KG1 (cell line): ENCODE results near the gene SPOCK1.

Experiments
- DNase-seq: peaks from one replicate; lab custom pipeline; 2025; lab: John Stamatoyannopoulos, UW

Gene SPOCK1

GRCh38 chr5:137194300-137194699 is 304.8 kb downstream of the SPOCK1 start:
- no peak for DNase-seq

GRCh38 chr5:137192293-137192743 is 306.8 kb downstream of the SPOCK1 start:
- no peak for DNase-seq

GRCh38 chr5:137191179-137191578 is 307.9 kb downstream of the SPOCK1 start:
- no peak for DNase-seq

- DNase-seq, result no peak
Measured at GRCh38 chr5:137190441-137190840, 308.7 kb downstream of the SPOCK1 start.

GRCh38 chr5:137190031-137190430 is 309.1 kb downstream of the SPOCK1 start:
- DNase-seq, result no peak

- no peak for DNase-seq
Measured at GRCh38 chr5:137188566-137188965, 310.6 kb downstream of the SPOCK1 start.

- no peak for DNase-seq
Measured at GRCh38 chr5:137186759-137187461, 312.2 kb downstream of the SPOCK1 start.

GRCh38 chr5:137185193-137185592 is 313.9 kb downstream of the SPOCK1 start:
- no peak for DNase-seq

GRCh38 chr5:137184734-137185133 is 314.4 kb downstream of the SPOCK1 start:
- DNase-seq, result no peak

GRCh38 chr5:137182576-137182975 is 316.6 kb downstream of the SPOCK1 start:
- DNase-seq, result no peak

- DNase-seq, result no peak
Measured at GRCh38 chr5:137181667-137182066, 317.5 kb downstream of the SPOCK1 start.

- DNase-seq, result no peak
Measured at GRCh38 chr5:137179203-137179602, 319.9 kb downstream of the SPOCK1 start.

- no peak for DNase-seq
Measured at GRCh38 chr5:137176609-137177008, 322.5 kb downstream of the SPOCK1 start.

- no peak for DNase-seq
Measured at GRCh38 chr5:137176126-137176525, 323.0 kb downstream of the SPOCK1 start.

GRCh38 chr5:137174196-137174595 is 324.9 kb downstream of the SPOCK1 start:
- DNase-seq, result no peak

- DNase-seq, result no peak
Measured at GRCh38 chr5:137172258-137172657, 326.9 kb downstream of the SPOCK1 start.

GRCh38 chr5:137167187-137167586 is 331.9 kb downstream of the SPOCK1 start:
- no peak for DNase-seq

GRCh38 chr5:137164961-137165360 is 334.2 kb downstream of the SPOCK1 start:
- DNase-seq, result no peak

- DNase-seq, result no peak
Measured at GRCh38 chr5:137164536-137164935, 334.6 kb downstream of the SPOCK1 start.

GRCh38 chr5:137158691-137159090 is 340.4 kb downstream of the SPOCK1 start:
- no peak for DNase-seq

- DNase-seq, result no peak
Measured at GRCh38 chr5:137156180-137156579, 342.9 kb downstream of the SPOCK1 start.

- no peak for DNase-seq
Measured at GRCh38 chr5:137155261-137156000, 343.7 kb downstream of the SPOCK1 start.

GRCh38 chr5:137152616-137153015 is 346.5 kb downstream of the SPOCK1 start:
- DNase-seq, result no peak

- DNase-seq, result no peak
Measured at GRCh38 chr5:137148655-137149054, 350.5 kb downstream of the SPOCK1 start.
